Astrocyte (in vitro differentiated cells and primary cell): Measurements from ENCODE around the gene NPAS3. TPM values are rescaled to one million over a fixed set of nuclear protein-coding genes. Genes with fewer than 3 reads are reported as not detected.
A peak's percentile ranks its signal among the peaks of the same experiment; 100 is the strongest.

Source experiments
- DNase-seq: peaks from one replicate; pipeline ENCODE4 v3.0.0-alpha.2; 2010; ENCODE audit warnings: low read depth
- FAIRE-seq: peaks from 2 replicates; lab custom pipeline; 2011; peaks lifted over from hg19 to GRCh38; lab: Jason Lieb, UNC
- H2AFZ ChIP-seq: 2 replicates; pipeline ENCODE4 v1.6.0; 2012; ENCODE audit warnings: low read depth, low read length, inconsistent platforms
- H3K27ac ChIP-seq: 2 replicates; pipeline ENCODE4 v1.5.1; 2011; ENCODE audit warnings: low read depth, low read length, inconsistent platforms
- H3K27me3 ChIP-seq: 2 replicates; pipeline ENCODE4 v1.6.0; 2011; ENCODE audit warnings: low read length, inconsistent platforms; ENCODE audit not compliant: insufficient read depth
- H3K36me3 ChIP-seq: 2 replicates; pipeline ENCODE4 v1.5.1; 2011; ENCODE audit warnings: low read length, inconsistent platforms; ENCODE audit not compliant: insufficient read depth
- H3K4me1 ChIP-seq: 2 replicates; pipeline ENCODE4 v1.5.1; 2011; ENCODE audit warnings: low read length, inconsistent platforms; ENCODE audit not compliant: insufficient read depth
- H3K4me2 ChIP-seq: 2 replicates; pipeline ENCODE4 v1.6.0; 2012; ENCODE audit warnings: low read length, inconsistent platforms
- H3K4me3 ChIP-seq: 2 replicates; pipeline ENCODE4 v1.5.1; 2011; ENCODE audit warnings: low read depth, mild to moderate bottlenecking, low read length, inconsistent platforms; ENCODE audit not compliant: insufficient read depth
- H3K79me2 ChIP-seq: 2 replicates; pipeline ENCODE4 v1.6.0; 2012; ENCODE audit warnings: mild to moderate bottlenecking, low read length, inconsistent platforms; ENCODE audit not compliant: insufficient read depth
- H3K9ac ChIP-seq: 2 replicates; pipeline ENCODE4 v1.6.0; 2012; ENCODE audit warnings: mild to moderate bottlenecking, low read length, inconsistent platforms
- H3K9me3 ChIP-seq: 2 replicates; pipeline ENCODE4 v1.5.1; 2012; ENCODE audit warnings: low read depth, mild to moderate bottlenecking, low read length, inconsistent platforms; ENCODE audit not compliant: insufficient read depth
- H4K20me1 ChIP-seq: 2 replicates; pipeline ENCODE4 v1.6.0; 2012; ENCODE audit warnings: low read length, inconsistent platforms; ENCODE audit not compliant: insufficient read depth
- H3K27ac Mint-ChIP-seq: one replicate; pipeline ENCODE4 v1.8.0; 2021; ENCODE audit warnings: mild to moderate bottlenecking, mixed read lengths; ENCODE audit not compliant: unreplicated experiment
- H3K27me3 Mint-ChIP-seq: one replicate; pipeline ENCODE4 v1.8.0; 2021; ENCODE audit warnings: low read depth, mixed read lengths; ENCODE audit not compliant: unreplicated experiment
- H3K36me3 Mint-ChIP-seq: one replicate; pipeline ENCODE4 v1.8.0; 2021; ENCODE audit warnings: low read depth, mixed read lengths; ENCODE audit not compliant: unreplicated experiment
- H3K4me1 Mint-ChIP-seq: one replicate; pipeline ENCODE4 v1.8.0; 2021; ENCODE audit warnings: low read depth, mixed read lengths; ENCODE audit not compliant: unreplicated experiment
- H3K4me3 Mint-ChIP-seq: one replicate; pipeline ENCODE4 v1.8.0; 2021; ENCODE audit warnings: mild to moderate bottlenecking, moderate library complexity, mixed read lengths; ENCODE audit not compliant: unreplicated experiment
- H3K9me3 Mint-ChIP-seq: one replicate; pipeline ENCODE4 v1.8.0; 2021; ENCODE audit warnings: mild to moderate bottlenecking, mixed read lengths; ENCODE audit not compliant: unreplicated experiment
- EZH2 ChIP-seq: IDR thresholded peaks from 2 replicates; pipeline ENCODE4 v1.6.1; 2012; ENCODE audit warnings: mild to moderate bottlenecking, low read length, inconsistent platforms; ENCODE audit not compliant: insufficient read depth
- total RNA-seq: library from RNA; stranded (reverse); gene quantifications from 2 replicates; pipeline ENCODE4 v1.2.1, GENCODE V29; 2021
- TF ChIP-seq, protein P1 (sequence below): IDR thresholded peaks from 2 replicates; pipeline ENCODE4 v1.5.1; 2011; ENCODE audit warnings: low read depth, mild to moderate bottlenecking, inconsistent platforms, low read length, moderate library complexity; ENCODE audit not compliant: insufficient read depth

Gene NPAS3
- total RNA-seq, 1 donor from 2014 or later: 2.6 TPM

- no peak overlapping the region for H3K27ac Mint-ChIP-seq
- Histone ChIP-seq H2AFZ (no peak overlapping the region), H3K4me1 (no peaks in the 10 kb centered on the region), H3K36me3 (no peaks in the 10 kb centered on the region), H3K9me3 (no peaks in the 10 kb centered on the region), H3K9ac (no peak overlapping the region), H3K27me3 (no peaks in the 10 kb centered on the region), H4K20me1 (no peaks in the 10 kb centered on the region), H3K4me3 (no peak overlapping the region), H3K4me2 (no peak overlapping the region), H3K79me2 (no peaks in the 10 kb centered on the region), H3K27ac (no peak overlapping the region)
- no peak overlapping the region for H3K4me3 Mint-ChIP-seq
- DNase-seq (no peak), FAIRE-seq (no peak)
- TF ChIP-seq, protein P1, sequence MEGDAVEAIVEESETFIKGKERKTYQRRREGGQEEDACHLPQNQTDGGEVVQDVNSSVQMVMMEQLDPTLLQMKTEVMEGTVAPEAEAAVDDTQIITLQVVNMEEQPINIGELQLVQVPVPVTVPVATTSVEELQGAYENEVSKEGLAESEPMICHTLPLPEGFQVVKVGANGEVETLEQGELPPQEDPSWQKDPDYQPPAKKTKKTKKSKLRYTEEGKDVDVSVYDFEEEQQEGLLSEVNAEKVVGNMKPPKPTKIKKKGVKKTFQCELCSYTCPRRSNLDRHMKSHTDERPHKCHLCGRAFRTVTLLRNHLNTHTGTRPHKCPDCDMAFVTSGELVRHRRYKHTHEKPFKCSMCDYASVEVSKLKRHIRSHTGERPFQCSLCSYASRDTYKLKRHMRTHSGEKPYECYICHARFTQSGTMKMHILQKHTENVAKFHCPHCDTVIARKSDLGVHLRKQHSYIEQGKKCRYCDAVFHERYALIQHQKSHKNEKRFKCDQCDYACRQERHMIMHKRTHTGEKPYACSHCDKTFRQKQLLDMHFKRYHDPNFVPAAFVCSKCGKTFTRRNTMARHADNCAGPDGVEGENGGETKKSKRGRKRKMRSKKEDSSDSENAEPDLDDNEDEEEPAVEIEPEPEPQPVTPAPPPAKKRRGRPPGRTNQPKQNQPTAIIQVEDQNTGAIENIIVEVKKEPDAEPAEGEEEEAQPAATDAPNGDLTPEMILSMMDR: no peak
- TF ChIP-seq EZH2: no peak
- peaks cover 2% of the 10 kb centered on the region for H3K9me3 Mint-ChIP-seq
- peaks cover 7% of the 10 kb centered on the region for H3K4me1 Mint-ChIP-seq
- H3K36me3 Mint-ChIP-seq: no peaks in the 10 kb centered on the region
- H3K27me3 Mint-ChIP-seq: no peaks in the 10 kb centered on the region
These were observed 437.8 kb downstream of the NPAS3 start for GRCh38 chr14:33376510-33376909.

DNA sequence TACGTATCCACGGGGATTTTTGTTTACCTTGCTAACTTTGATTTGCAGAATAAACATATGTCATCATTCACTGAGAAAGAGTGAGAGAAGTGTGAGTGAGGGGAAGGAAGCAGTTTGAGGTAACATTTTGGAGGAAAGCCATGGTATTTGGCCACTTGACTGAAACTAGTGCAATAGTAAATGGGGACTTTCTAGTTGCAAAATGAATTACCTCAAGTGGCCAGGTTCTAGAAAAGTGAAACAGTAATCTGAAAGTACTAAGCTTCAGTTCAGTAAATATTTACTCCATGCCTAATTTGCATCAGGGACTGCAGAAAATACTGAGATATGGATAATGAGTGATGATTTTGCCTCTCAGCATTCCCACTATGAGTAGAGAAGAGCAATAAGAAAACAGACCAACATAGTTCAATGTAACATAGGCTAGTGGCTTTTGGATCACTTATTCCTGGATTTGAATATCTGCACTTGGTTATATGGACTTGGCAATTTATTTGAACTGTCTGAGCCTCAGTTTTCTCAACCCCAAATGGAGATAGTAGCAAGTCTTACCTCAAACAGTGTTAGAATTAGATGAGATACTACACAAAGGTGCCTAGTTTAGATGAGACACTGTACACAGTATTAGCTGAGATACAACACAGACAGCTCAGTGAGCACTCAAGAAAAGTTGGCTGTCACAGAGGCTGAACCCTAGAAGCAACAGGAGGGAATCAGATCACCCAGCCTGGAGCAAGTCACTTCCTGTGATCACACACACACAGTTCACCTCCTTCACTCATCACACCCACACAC is 439.1 kb downstream of the NPAS3 start:
- Histone ChIP-seq H3K36me3 (no peaks in the 10 kb centered on the region), H4K20me1 (no peaks in the 10 kb centered on the region), H3K27ac (no peak overlapping the region), H2AFZ (no peak overlapping the region), H3K4me2 (no peak overlapping the region), H3K9me3 (no peaks in the 10 kb centered on the region), H3K27me3 (no peaks in the 10 kb centered on the region), H3K79me2 (no peaks in the 10 kb centered on the region), H3K9ac (no peak overlapping the region), H3K4me1 (no peaks in the 10 kb centered on the region), H3K4me3 (no peak overlapping the region)
- TF ChIP-seq EZH2: no peak
- TF ChIP-seq, protein P1: no peak
- FAIRE-seq (no peak), DNase-seq (peak; percentile 14)
- H3K27ac Mint-ChIP-seq: no peak overlapping the region
- no peaks in the 10 kb centered on the region for H3K27me3 Mint-ChIP-seq
- H3K36me3 Mint-ChIP-seq: no peaks in the 10 kb centered on the region
- peaks cover 7% of the 10 kb centered on the region for H3K4me1 Mint-ChIP-seq
- no peak overlapping the region for H3K4me3 Mint-ChIP-seq
- peaks cover 2% of the 10 kb centered on the region for H3K9me3 Mint-ChIP-seq

DNA sequence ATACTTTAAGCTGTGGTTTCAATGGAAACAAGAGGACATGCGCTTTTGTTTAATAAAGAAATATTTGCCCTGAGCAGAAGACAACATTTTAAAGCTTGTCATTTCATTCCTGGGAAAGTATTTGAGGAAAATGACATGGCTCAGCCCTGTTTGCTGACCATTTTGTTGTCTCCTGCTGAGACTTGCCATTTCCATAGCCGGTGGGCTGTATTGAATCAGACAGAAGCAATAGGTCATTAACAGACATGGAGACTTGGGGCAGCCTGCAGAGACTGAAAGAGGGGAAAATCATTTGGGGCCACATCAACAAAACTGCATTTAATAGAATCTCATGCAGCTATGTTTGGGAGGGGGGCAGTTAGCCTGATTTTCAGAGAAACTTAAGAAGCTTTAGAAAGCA is 443.0 kb downstream of the NPAS3 start:
- H3K27ac ChIP-seq: no peak overlapping the region
- DNase-seq: no peak
- H3K36me3 ChIP-seq: no peaks in the 10 kb centered on the region
- H3K27me3 Mint-ChIP-seq: no peaks in the 10 kb centered on the region
- FAIRE-seq: no peak
- H3K27me3 ChIP-seq: no peaks in the 10 kb centered on the region
- H3K4me2 ChIP-seq: no peak overlapping the region
- H3K79me2 ChIP-seq: no peaks in the 10 kb centered on the region
- H3K4me3 ChIP-seq: no peak overlapping the region
- no peaks in the 10 kb centered on the region for H4K20me1 ChIP-seq
- no peak overlapping the region for H3K27ac Mint-ChIP-seq
- H3K4me3 Mint-ChIP-seq: no peak overlapping the region
- TF ChIP-seq, protein P1: no peak
- no peak for TF ChIP-seq EZH2
- no peaks in the 10 kb centered on the region for H3K9me3 ChIP-seq
- peaks cover 5% of the 10 kb centered on the region for H3K4me1 Mint-ChIP-seq
- no peaks in the 10 kb centered on the region for H3K36me3 Mint-ChIP-seq
- H3K9me3 Mint-ChIP-seq: peaks cover 2% of the 10 kb centered on the region
- no peak overlapping the region for H3K9ac ChIP-seq
- no peaks in the 10 kb centered on the region for H3K4me1 ChIP-seq
- no peak overlapping the region for H2AFZ ChIP-seq
